Middle frontal gyrus (tissue), 1 donor: ENCODE measurements around the gene NXPH2.

Experiments used
- DNase-seq: peaks from one replicate; pipeline ENCODE4 v3.0.0-alpha.2; 2015; ENCODE audit warnings: low spot score; ENCODE audit errors: extremely low spot score

NXPH2 gene

GRCh38 chr2:138640921-138641676 is 139.1 kb downstream of the NXPH2 start:
- DNase-seq, result no peak

DNA sequence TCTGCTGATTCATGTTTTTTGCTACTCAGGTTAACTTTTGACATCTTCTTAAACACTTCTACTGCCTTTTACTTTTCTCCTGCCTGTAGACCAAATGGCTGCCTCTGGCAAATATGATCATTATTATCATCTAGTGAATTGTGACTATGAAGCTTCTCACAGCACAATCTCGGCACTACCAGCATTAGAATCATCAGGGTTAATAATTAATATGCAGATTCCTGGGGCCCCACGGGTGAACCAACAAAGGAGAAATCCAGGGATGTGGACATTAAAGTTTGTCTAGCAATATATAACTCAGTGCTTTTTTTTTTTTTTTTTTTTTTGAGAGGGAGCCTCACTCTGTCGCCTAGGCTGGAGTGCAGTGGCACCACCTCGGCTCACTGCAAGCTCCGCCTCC is 142.5 kb downstream of the NXPH2 start:
- no peak for DNase-seq

DNA sequence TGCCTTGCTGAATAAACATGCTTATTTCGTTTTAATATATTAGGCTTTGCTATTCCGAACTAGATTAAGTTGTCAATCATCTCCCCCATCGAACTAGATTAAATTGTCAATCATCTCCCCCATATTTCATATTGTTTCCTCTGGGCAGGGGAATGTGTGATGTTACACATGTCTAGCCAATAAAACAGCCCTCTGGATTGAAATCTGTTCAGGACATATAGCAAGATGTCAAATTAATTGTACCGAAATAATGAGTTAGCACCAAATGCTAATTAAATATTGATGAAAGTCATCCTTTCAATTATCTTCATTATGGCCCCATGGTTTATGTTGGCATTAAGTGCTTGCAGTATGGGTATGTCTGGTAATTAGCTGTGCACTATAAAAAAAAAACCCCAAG is 143.1 kb downstream of the NXPH2 start:
- DNase-seq, result no peak

DNA sequence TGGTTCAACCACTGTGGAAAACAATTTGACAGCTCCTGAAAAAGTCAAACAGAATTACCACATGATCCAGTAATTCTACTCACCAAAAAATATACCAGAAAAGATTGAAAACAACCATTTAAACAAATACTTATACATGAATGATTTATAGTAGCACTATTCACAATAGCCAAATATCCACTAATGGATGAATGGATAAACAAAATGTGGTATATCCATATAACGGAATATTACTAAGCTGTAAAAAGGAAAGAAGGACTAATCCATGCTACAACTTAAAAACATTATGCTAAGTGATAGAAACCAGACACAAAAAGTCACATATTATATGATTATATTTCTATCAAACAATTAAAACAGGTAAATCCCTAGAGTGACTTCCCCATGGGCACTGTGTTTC is 147.1 kb downstream of the NXPH2 start:
- DNase-seq, result no peak

DNA sequence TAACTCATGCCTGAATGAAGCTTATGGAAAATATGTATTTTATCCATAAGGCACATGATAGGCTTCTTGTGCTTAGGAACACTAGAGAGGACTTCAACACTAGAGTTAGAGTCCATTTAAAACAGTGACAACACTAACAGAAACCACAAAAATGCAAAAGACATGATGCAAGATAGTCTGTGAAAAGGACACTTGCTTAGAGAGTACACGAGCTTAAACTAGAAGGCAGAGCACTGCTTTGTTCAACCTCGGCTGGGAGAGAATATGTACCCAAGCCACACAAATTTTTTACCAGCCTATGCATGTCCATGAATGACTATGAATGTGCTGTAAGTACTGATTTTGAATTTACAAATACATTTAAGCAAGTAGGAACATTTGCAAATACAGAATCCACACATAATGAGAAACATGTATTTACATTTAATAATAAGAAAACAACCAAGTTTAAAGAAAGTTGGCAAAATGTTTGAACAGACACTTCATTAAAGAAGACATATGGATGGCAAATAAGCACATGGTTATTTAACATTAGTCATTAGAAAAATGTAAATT is 148.0 kb downstream of the NXPH2 start:
- DNase-seq, result no peak

GRCh38 chr2:138630164-138630563 is 150.0 kb downstream of the NXPH2 start:
- no peak for DNase-seq

GRCh38 chr2:138626148-138626547 is 154.0 kb downstream of the NXPH2 start:
- DNase-seq, result no peak

- no peak for DNase-seq
Measured at GRCh38 chr2:138622613-138623012, 157.6 kb downstream of the NXPH2 start.

DNA sequence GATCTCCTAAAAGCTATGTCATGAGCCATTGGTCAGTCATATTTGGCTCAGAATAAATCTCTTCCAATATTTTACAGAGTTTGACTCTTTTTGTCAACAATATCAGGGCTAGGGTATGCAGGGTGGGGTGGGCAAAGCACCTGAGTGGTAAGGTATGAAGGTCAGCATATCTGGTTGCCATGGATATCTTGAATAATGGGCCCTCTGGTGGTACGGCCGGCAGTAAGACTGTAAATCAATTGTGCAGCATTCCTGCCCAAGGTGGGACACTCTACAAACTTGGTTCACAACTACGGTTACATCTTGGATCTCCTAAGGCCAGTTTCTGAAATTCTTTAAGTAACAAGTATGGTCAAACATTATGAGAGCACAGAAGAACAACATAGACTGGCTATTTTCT is 159.1 kb downstream of the NXPH2 start:
- DNase-seq, result no peak

- DNase-seq, result no peak
Measured at GRCh38 chr2:138620431-138620830, 159.8 kb downstream of the NXPH2 start.
